ENCODE measurements around the gene FEM1A. TPM values are rescaled to one million over a fixed set of nuclear protein-coding genes. Genes with fewer than 3 reads are reported as not detected.
"Not testable (repeated sequence)": the region's sequence is repeated elsewhere in the genome, so short reads cannot be mapped to it uniquely, and the experiment has no call there.

The FEM1A gene
- total RNA-seq, 2 experiments from 2014 or later = 11.4 TPM

- H3K9me3 Mint-ChIP-seq = no peaks in the 10 kb centered on the region
- H3K4me1 Mint-ChIP-seq (ENCODE audit: low read depth) = no peaks in the 10 kb centered on the region
- no peak overlapping the region for H3K27ac Mint-ChIP-seq
- TF ChIP-seq, protein P1, sequence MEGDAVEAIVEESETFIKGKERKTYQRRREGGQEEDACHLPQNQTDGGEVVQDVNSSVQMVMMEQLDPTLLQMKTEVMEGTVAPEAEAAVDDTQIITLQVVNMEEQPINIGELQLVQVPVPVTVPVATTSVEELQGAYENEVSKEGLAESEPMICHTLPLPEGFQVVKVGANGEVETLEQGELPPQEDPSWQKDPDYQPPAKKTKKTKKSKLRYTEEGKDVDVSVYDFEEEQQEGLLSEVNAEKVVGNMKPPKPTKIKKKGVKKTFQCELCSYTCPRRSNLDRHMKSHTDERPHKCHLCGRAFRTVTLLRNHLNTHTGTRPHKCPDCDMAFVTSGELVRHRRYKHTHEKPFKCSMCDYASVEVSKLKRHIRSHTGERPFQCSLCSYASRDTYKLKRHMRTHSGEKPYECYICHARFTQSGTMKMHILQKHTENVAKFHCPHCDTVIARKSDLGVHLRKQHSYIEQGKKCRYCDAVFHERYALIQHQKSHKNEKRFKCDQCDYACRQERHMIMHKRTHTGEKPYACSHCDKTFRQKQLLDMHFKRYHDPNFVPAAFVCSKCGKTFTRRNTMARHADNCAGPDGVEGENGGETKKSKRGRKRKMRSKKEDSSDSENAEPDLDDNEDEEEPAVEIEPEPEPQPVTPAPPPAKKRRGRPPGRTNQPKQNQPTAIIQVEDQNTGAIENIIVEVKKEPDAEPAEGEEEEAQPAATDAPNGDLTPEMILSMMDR (IDR thresholded peaks at IDR 0.05) = no peak
- ATAC-seq (no peak), DNase-seq (no peak)
- peaks cover 8% of the 10 kb centered on the region for H3K36me3 Mint-ChIP-seq (ENCODE audit: low read depth)
- intact Hi-C loops (cut with micrococcal nuclease) = no loop called here
- ChIA-PET POLR2A (no interaction called here), CTCF (interaction anchor here (1.6 to 3.9 kb wide), 2 partner anchors 11 to 49 kb away, joined by 5 to 27 read pairs; partner anchors contain the start of gene FEM1A)
- H3K27me3 Mint-ChIP-seq = no peaks in the 10 kb centered on the region
- H3K4me3 Mint-ChIP-seq = no peak overlapping the region
These were observed 11.2 kb downstream of the FEM1A start for GRCh38 chr19:4802711-4803110.

DNA sequence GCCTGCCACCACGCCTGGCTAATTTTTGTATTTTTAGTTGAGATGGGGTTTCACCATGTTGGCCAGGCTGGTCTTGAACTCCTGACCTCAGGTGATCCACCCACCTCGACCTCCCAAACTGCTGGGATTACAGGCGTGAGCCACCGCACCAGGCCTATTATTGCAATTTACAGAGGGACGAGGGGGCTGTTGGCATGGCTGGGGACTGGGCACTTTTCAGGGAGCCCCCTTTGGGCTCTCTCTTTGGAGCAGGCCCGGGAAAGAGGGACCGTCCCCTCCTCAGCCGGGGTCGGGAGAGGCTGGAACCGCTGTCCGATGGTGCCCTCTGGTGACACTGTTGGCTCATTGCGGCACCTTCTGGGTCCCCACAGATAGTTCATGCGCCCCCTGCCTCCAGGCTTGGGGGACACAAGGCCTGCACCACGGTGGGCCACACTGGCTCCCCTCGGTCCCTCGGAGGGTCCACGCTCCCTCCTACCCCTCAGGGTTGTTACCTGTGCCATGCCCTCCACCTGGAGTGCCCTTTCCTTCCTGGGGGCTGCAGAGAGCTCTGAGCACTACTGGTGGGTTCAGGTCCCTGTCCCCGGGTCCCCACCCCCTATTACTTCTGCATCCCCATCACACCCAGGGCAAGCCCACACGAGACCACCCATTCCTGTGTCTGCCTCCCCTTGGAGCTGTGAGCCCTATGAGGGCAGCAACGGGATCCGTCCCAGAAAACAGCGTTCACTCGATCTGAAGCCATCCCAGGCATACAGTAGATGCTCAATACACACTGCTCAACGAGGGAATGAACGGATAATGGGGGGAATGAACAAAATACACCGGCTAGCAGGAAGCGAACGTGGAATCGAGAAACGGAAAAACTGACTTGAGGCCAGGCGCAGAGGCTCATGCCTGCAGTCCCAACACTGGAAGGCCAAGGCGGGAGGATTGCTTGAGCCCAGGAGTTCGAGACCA, 12.5 kb downstream of the FEM1A start:
- Mint-ChIP-seq H3K9me3 (no peaks in the 10 kb centered on the region), H3K36me3 (ENCODE audit: low read depth) (no peaks in the 10 kb centered on the region), H3K27me3 (no peaks in the 10 kb centered on the region), H3K4me1 (ENCODE audit: low read depth) (no peaks in the 10 kb centered on the region), H3K4me3 (peak overlapping the region; percentile 15), H3K27ac (no peak overlapping the region)
- peak; percentile 83 for DNase-seq
- intact Hi-C loops (cut with micrococcal nuclease) = no loop called here
- POLR2A ChIA-PET = interaction anchor here (0.6 kb wide), 1 partner anchor 15 kb away, joined by 3 read pairs; no protein-coding TSS in a partner anchor
- ATAC-seq = peak; percentile 99
- TF ChIP-seq, protein P1 (IDR thresholded peaks at IDR 0.05) = peak; percentile 99
- CTCF ChIA-PET = interaction anchor here (0.7 to 7.6 kb wide), 15 partner anchors 9 to 341 kb away, joined by 3 to 310 read pairs (median 4); partner anchors contain the start of genes FEM1A and PLIN3

DNA sequence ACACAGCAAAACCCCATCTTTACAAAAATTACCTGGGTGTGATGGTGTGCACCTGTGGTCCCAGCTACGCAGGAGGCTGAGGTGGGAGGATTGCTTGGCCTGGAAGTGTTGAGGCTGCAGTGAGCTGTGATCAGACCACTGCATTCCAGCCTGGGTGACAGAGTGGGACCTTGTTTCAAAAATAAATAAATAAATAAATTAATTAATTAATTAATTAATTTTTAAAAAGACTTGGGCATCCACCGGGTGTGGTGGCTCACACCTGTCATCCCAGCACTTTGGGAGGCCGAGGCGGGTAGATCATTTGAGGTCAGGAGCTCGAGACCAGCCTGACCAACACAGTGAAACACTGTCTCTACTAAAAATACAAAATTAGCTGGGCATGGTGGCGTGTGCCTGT, 13.6 kb downstream of the FEM1A start:
- intact Hi-C loops (cut with micrococcal nuclease); H3K27ac Mint-ChIP-seq; H3K4me3 Mint-ChIP-seq; H3K9me3 Mint-ChIP-seq; ATAC-seq; DNase-seq; H3K4me1 Mint-ChIP-seq (ENCODE audit: low read depth); POLR2A ChIA-PET; H3K36me3 Mint-ChIP-seq (ENCODE audit: low read depth); H3K27me3 Mint-ChIP-seq: not testable (repeated sequence)
- CTCF ChIA-PET = interaction anchor here (0.7 to 7.6 kb wide), 11 partner anchors 10 to 226 kb away, joined by 3 to 310 read pairs (median 4); partner anchors contain the start of genes FEM1A and PLIN3

- Mint-ChIP-seq H3K4me1 (ENCODE audit: low read depth) (no peaks in the 10 kb centered on the region), H3K27ac (no peak overlapping the region), H3K36me3 (ENCODE audit: low read depth) (no peaks in the 10 kb centered on the region), H3K4me3 (no peak overlapping the region), H3K9me3 (no peaks in the 10 kb centered on the region), H3K27me3 (no peaks in the 10 kb centered on the region)
- ChIA-PET POLR2A (no interaction called here), CTCF (interaction anchor here (1.2 to 7.6 kb wide), 5 partner anchors 46 to 195 kb away, joined by 4 to 310 read pairs (median 11); no protein-coding TSS in a partner anchor)
- ATAC-seq (no peak), DNase-seq (no peak)
- intact Hi-C loops (cut with micrococcal nuclease) = no loop called here
- TF ChIP-seq, protein P1 (IDR thresholded peaks at IDR 0.05) = no peak
These were observed 14.8 kb downstream of the FEM1A start for GRCh38 chr19:4806384-4806783.

- intact Hi-C loops (cut with micrococcal nuclease) = no loop called here
- no peaks in the 10 kb centered on the region for H3K27me3 Mint-ChIP-seq
- no peak overlapping the region for H3K27ac Mint-ChIP-seq
These were observed 15.7 kb downstream of the FEM1A start for GRCh38 chr19:4807188-4807587.

More at GRCh38 chr19:4807188-4807587, 15.7 kb downstream of the FEM1A start:
- ChIA-PET CTCF (interaction anchor here (0.8 to 7.6 kb wide), 5 partner anchors 15 to 224 kb away, joined by 3 to 310 read pairs (median 28); partner anchors contain the start of gene FEM1A), POLR2A (no interaction called here)
- H3K36me3 Mint-ChIP-seq (ENCODE audit: low read depth) = no peaks in the 10 kb centered on the region
- no peak for ATAC-seq
- TF ChIP-seq, protein P1 (IDR thresholded peaks at IDR 0.05) = no peak
- no peak for DNase-seq
- no peak overlapping the region for H3K4me3 Mint-ChIP-seq
- no peaks in the 10 kb centered on the region for H3K9me3 Mint-ChIP-seq
- peaks cover 2% of the 10 kb centered on the region for H3K4me1 Mint-ChIP-seq (ENCODE audit: low read depth)
